ENCODE results near the gene ASIC5. TPM values are rescaled to one million over a fixed set of nuclear protein-coding genes. Genes with fewer than 3 reads are reported as not detected.

ASIC5 gene
- total RNA-seq, 2 donors from 2014 or later = not detected

DNA sequence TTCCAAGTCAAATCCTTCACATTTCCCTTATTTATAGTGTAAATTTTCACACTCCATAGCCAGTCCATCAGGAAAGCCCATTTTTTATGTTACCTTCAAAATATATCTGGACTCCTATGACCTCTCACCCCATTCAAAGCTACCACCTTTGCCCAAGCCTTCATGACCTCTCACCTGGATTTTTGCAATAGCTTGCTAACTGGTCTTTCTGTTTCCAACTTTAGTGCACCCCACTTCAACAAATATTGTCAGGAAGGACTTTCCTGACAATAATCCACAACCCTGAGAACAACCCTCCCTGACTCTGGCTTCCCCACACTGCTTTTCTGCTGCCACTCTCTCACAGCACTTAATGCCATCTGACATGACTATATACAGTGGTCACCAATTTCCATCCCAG lies 33.4 kb downstream of the ASIC5 start:
- no peak for TF ChIP-seq POLR2A (IDR thresholded peaks at IDR 0.05)
- TF ChIP-seq CTCF (IDR thresholded peaks at IDR 0.05) = no peak
- no peak for TF ChIP-seq POLR2AphosphoS5 (IDR thresholded peaks at IDR 0.05)
- intact Hi-C loops (cut with DNase I) = no loop called here

GRCh38 chr4:155828628-155829027 lies 37.4 kb downstream of the ASIC5 start:
- H3K4me1 ChIP-seq (replicated peaks) = no peaks in the 10 kb centered on the region
- no peaks in the 10 kb centered on the region for H3K9me3 ChIP-seq
- H3K27ac ChIP-seq = no peak overlapping the region
- intact Hi-C loops (cut with DNase I) = no loop called here
- TF ChIP-seq POLR2AphosphoS5 (IDR thresholded peaks at IDR 0.05) (no peak), CTCF (IDR thresholded peaks at IDR 0.05) (no peak), POLR2A (IDR thresholded peaks at IDR 0.05) (no peak)
- H3K4me3 ChIP-seq = no peak overlapping the region
- no peaks in the 10 kb centered on the region for H3K27me3 ChIP-seq (replicated peaks; ENCODE audit: insufficient read depth)
- WGBS = 98% methylated on average over 3 of the region's 3 CpGs
- DNase-seq (ENCODE audit: low spot score) = no peak
- no peaks in the 10 kb centered on the region for H3K36me3 ChIP-seq

More for the DNA sequence above, 33.4 kb downstream of the ASIC5 start:
- Histone ChIP-seq H3K4me3 (no peak overlapping the region), H3K27me3 (replicated peaks; ENCODE audit: insufficient read depth) (no peaks in the 10 kb centered on the region), H3K27ac (no peak overlapping the region), H3K9me3 (no peaks in the 10 kb centered on the region), H3K36me3 (no peaks in the 10 kb centered on the region), H3K4me1 (replicated peaks) (no peaks in the 10 kb centered on the region)
- DNase-seq (ENCODE audit: low spot score) = no peak

GRCh38 chr4:155822572-155822971 lies 43.5 kb downstream of the ASIC5 start:
- H3K27me3 ChIP-seq (replicated peaks; ENCODE audit: insufficient read depth) = no peaks in the 10 kb centered on the region
- H3K27ac ChIP-seq = no peak overlapping the region
- no peaks in the 10 kb centered on the region for H3K4me1 ChIP-seq (replicated peaks)
- no peak for DNase-seq (ENCODE audit: low spot score)
- no peaks in the 10 kb centered on the region for H3K9me3 ChIP-seq
- H3K36me3 ChIP-seq = no peaks in the 10 kb centered on the region
- no peak for TF ChIP-seq CTCF (IDR thresholded peaks at IDR 0.05)
- no peak for TF ChIP-seq POLR2AphosphoS5 (IDR thresholded peaks at IDR 0.05)
- H3K4me3 ChIP-seq = no peak overlapping the region
- 52% methylated on average over 3 of the region's 3 CpGs for WGBS
- intact Hi-C loops (cut with DNase I) = no loop called here

- Histone ChIP-seq H3K4me3 (no peak overlapping the region), H3K9me3 (no peaks in the 10 kb centered on the region), H3K27me3 (replicated peaks; ENCODE audit: insufficient read depth) (no peaks in the 10 kb centered on the region), H3K27ac (no peak overlapping the region), H3K4me1 (replicated peaks) (no peaks in the 10 kb centered on the region), H3K36me3 (no peaks in the 10 kb centered on the region)
- 84% methylated on average over 4 of the region's 4 CpGs for WGBS
- intact Hi-C loops (cut with DNase I) = no loop called here
- TF ChIP-seq POLR2AphosphoS5 (IDR thresholded peaks at IDR 0.05) (no peak), POLR2A (IDR thresholded peaks at IDR 0.05) (no peak), CTCF (IDR thresholded peaks at IDR 0.05) (no peak)
- no peak for DNase-seq (ENCODE audit: low spot score)
Measured at GRCh38 chr4:155820887-155821518, 45.1 kb downstream of the ASIC5 start.

DNA sequence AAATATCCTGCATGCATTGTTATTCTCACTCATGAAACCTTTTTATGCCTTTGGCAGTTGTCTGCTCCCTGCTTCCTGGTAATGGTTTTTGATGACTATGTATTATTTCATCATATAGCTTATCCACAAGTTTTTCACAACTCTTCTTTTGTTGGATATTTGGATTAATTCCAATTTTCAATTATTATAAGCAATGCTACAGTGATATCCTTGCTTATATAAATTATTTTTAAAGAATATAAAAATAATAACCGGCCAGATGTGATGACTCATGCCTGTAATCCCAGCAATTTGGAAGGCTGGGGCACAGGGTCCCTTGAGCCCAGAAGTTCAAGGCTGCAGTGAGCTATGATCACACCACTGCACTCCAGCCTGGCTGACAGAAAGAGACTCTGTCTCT lies 47.0 kb downstream of the ASIC5 start:
- Histone ChIP-seq H3K27me3 (replicated peaks; ENCODE audit: insufficient read depth) (no peaks in the 10 kb centered on the region), H3K4me1 (replicated peaks) (no peaks in the 10 kb centered on the region), H3K9me3 (no peaks in the 10 kb centered on the region), H3K4me3 (no peak overlapping the region), H3K27ac (no peak overlapping the region), H3K36me3 (no peaks in the 10 kb centered on the region)
- DNase-seq (ENCODE audit: low spot score) = no peak
- intact Hi-C loops (cut with DNase I) = no loop called here
- TF ChIP-seq CTCF (IDR thresholded peaks at IDR 0.05) (no peak), POLR2A (IDR thresholded peaks at IDR 0.05) (no peak), POLR2AphosphoS5 (IDR thresholded peaks at IDR 0.05) (no peak)
- WGBS = 69% methylated on average over 1 of the region's 1 CpG

Measured in prostate gland (tissue), 2 donors.